CD8-positive, alpha-beta memory T cell (primary cell): ENCODE results near the gene LGR6. TPM values are rescaled to one million over a fixed set of nuclear protein-coding genes. Genes with fewer than 3 reads are reported as not detected.

Experiments
- CTCF ChIA-PET: fragments of 350-600 bp; sonication (Branson Sonifier 250); formaldehyde crosslinking; loops from one replicate; lab custom pipeline; 2021; ENCODE audit warnings: antibody characterized with exemption; lab: Charles Lee
- POLR2A ChIA-PET: fragments of 350-600 bp; sonication (Branson Sonifier 250); formaldehyde crosslinking; loops from one replicate; lab custom pipeline; 2021; ENCODE audit warnings: antibody characterized with exemption; lab: Charles Lee
- DNase-seq, 5 donors: peaks; one replicate each; pipeline versions ENCODE4 v3.0.0 to v3.0.0-alpha.2; 2020 to 2022; ENCODE audit warnings: mixed read lengths in 1 of 5
- H3K27ac ChIP-seq: one replicate; pipeline ENCODE4 v1.7.0; 2013; ENCODE audit warnings: low read depth, mild to moderate bottlenecking, low read length, moderate library complexity
- H3K27me3 ChIP-seq: 2 replicates; pipeline ENCODE4 v1.7.0; 2013; ENCODE audit warnings: low read length, mild to moderate bottlenecking; ENCODE audit not compliant: insufficient read depth, poor library complexity, severe bottlenecking
- H3K36me3 ChIP-seq: 2 replicates; pipeline ENCODE4 v1.7.0; 2013; ENCODE audit warnings: mild to moderate bottlenecking, low read length, moderate library complexity; ENCODE audit not compliant: insufficient read depth
- H3K4me1 ChIP-seq: 2 replicates; pipeline ENCODE4 v1.7.0; 2013; ENCODE audit warnings: mild to moderate bottlenecking, low read length, moderate library complexity; ENCODE audit not compliant: insufficient read depth
- H3K4me3 ChIP-seq: 2 replicates; pipeline ENCODE4 v1.7.0; 2013; ENCODE audit warnings: mild to moderate bottlenecking, low read length
- H3K9me3 ChIP-seq: 2 replicates; pipeline ENCODE4 v1.7.0; 2013; ENCODE audit warnings: mild to moderate bottlenecking, low read length
- H3K27ac Mint-ChIP-seq, 8 donors: one replicate each; pipeline ENCODE4 v1.8.0; 2020 to 2021; ENCODE audit warnings: mixed read lengths in 8 of 8, mild to moderate bottlenecking in 6 of 8, inconsistent platforms in 3 of 8, moderate library complexity in 3 of 8
- H3K27me3 Mint-ChIP-seq, 2 donors: one replicate each; pipeline ENCODE4 v1.8.0; 2020 to 2021; ENCODE audit warnings: mixed read lengths in 2 of 2, mild to moderate bottlenecking in 1 of 2, moderate library complexity in 1 of 2
- H3K36me3 Mint-ChIP-seq, 3 donors: one replicate each; pipeline ENCODE4 v1.8.0; 2020 to 2021; ENCODE audit warnings: mixed read lengths in 3 of 3, inconsistent platforms in 1 of 3, mild to moderate bottlenecking in 1 of 3
- H3K4me1 Mint-ChIP-seq, 3 donors: one replicate each; pipeline ENCODE4 v1.8.0; 2020 to 2021; ENCODE audit warnings: mixed read lengths in 3 of 3, inconsistent platforms in 1 of 3, mild to moderate bottlenecking in 1 of 3
- H3K4me3 Mint-ChIP-seq, 7 donors: one replicate each; pipeline ENCODE4 v1.8.0; 2020 to 2021; ENCODE audit warnings: mixed read lengths in 7 of 7, mild to moderate bottlenecking in 6 of 7, moderate library complexity in 4 of 7, inconsistent platforms in 2 of 7
- H3K9me3 Mint-ChIP-seq, 5 donors: one replicate each; pipeline ENCODE4 v1.8.0; 2020 to 2022; ENCODE audit warnings: mixed read lengths in 5 of 5, mild to moderate bottlenecking in 3 of 5, moderate library complexity in 2 of 5, inconsistent platforms in 1 of 5
- polyA plus RNA-seq: library from polyadenylated mRNA; unstranded; fragments of 300-500 nt; fragmentation: Illumina TruSeq; gene quantifications from one replicate; pipeline ENCODE4 v1.2.3, GENCODE V29; 2021
- total RNA-seq, 2 experiments: library from RNA; stranded (reverse); gene quantifications; one replicate each; pipeline ENCODE4 v1.2.3, GENCODE V29; 2021

The LGR6 gene
- total and polyA plus RNA-seq, 3 experiments from 2014 or later: 0.40 to 3.1 (median 0.53) TPM

- DNase-seq: no peak
- H3K27ac Mint-ChIP-seq: peak overlapping the region in 1 of 8 donors; percentile 34
- H3K27me3 ChIP-seq: no peaks in the 10 kb centered on the region
- ChIA-PET POLR2A (no interaction called here), CTCF (interaction anchor here (1.0 to 6.8 kb wide), 16 partner anchors 8 to 161 kb away, joined by 3 to 64 read pairs (median 6); partner anchors contain the start of gene LGR6)
- H3K27me3 Mint-ChIP-seq: peaks cover 3 to 4% of the 10 kb centered on the region in 2 donors
- no peaks in the 10 kb centered on the region for H3K9me3 Mint-ChIP-seq
- no peak overlapping the region for H3K4me3 ChIP-seq
- H3K36me3 Mint-ChIP-seq: peaks cover 0 to 11% (median 6%) of the 10 kb centered on the region in 3 donors
- no peaks in the 10 kb centered on the region for H3K36me3 ChIP-seq
- H3K4me3 Mint-ChIP-seq: no peak overlapping the region
- no peaks in the 10 kb centered on the region for H3K4me1 ChIP-seq
- no peaks in the 10 kb centered on the region for H3K9me3 ChIP-seq
- H3K4me1 Mint-ChIP-seq: peaks cover 0 to 7% (median 2%) of the 10 kb centered on the region in 3 donors
- H3K27ac ChIP-seq: no peak overlapping the region
These were observed 122.6 kb downstream of the LGR6 start for GRCh38 chr1:202316186-202316585.

- Histone ChIP-seq H3K4me1 (no peaks in the 10 kb centered on the region), H3K36me3 (no peaks in the 10 kb centered on the region), H3K4me3 (no peak overlapping the region), H3K27ac (no peak overlapping the region), H3K27me3 (no peaks in the 10 kb centered on the region), H3K9me3 (no peaks in the 10 kb centered on the region)
- H3K4me3 Mint-ChIP-seq: no peak overlapping the region
- H3K9me3 Mint-ChIP-seq: no peaks in the 10 kb centered on the region
- peak overlapping the region in 1 of 8 donors; percentile 38 for H3K27ac Mint-ChIP-seq
- peaks cover 3 to 5% of the 10 kb centered on the region in 2 donors for H3K27me3 Mint-ChIP-seq
- no peak for DNase-seq
- POLR2A ChIA-PET: no interaction called here
- H3K4me1 Mint-ChIP-seq: no peaks in the 10 kb centered on the region
- CTCF ChIA-PET: interaction anchor here (1.3 to 6.8 kb wide), 4 partner anchors 11 to 164 kb away, joined by 3 to 64 read pairs (median 10); partner anchors contain the start of gene LGR6
- peaks cover 0 to 11% (median 6%) of the 10 kb centered on the region in 3 donors for H3K36me3 Mint-ChIP-seq
These were observed 124.6 kb downstream of the LGR6 start for GRCh38 chr1:202317941-202318925.

- H3K27me3 Mint-ChIP-seq: peaks cover 3 to 4% of the 10 kb centered on the region in 2 donors
- ChIA-PET POLR2A (no interaction called here), CTCF (interaction anchor here (0.8 to 1.3 kb wide), 2 partner anchors 10 to 126 kb away, joined by 3 read pairs; partner anchors contain the start of gene LGR6)
- Histone ChIP-seq H3K4me1 (no peaks in the 10 kb centered on the region), H3K27ac (no peak overlapping the region), H3K27me3 (no peaks in the 10 kb centered on the region), H3K4me3 (no peak overlapping the region), H3K9me3 (no peaks in the 10 kb centered on the region), H3K36me3 (no peaks in the 10 kb centered on the region)
- no peak for DNase-seq
- no peak overlapping the region for H3K4me3 Mint-ChIP-seq
- H3K36me3 Mint-ChIP-seq: peaks cover 0 to 11% (median 2%) of the 10 kb centered on the region in 3 donors
- no peaks in the 10 kb centered on the region for H3K4me1 Mint-ChIP-seq
- no peaks in the 10 kb centered on the region for H3K9me3 Mint-ChIP-seq
- H3K27ac Mint-ChIP-seq: peak overlapping the region in 2 of 8 donors; percentile 19 to 57
These were observed 125.9 kb downstream of the LGR6 start for GRCh38 chr1:202319381-202320080.

- Histone ChIP-seq H3K36me3 (no peaks in the 10 kb centered on the region), H3K27me3 (no peaks in the 10 kb centered on the region), H3K4me1 (no peaks in the 10 kb centered on the region), H3K27ac (no peak overlapping the region), H3K4me3 (no peak overlapping the region), H3K9me3 (no peaks in the 10 kb centered on the region)
- Mint-ChIP-seq H3K27ac (peak overlapping the region in 1 of 8 donors; percentile 24), H3K4me3 (no peak overlapping the region), H3K9me3 (no peaks in the 10 kb centered on the region), H3K36me3 (peaks cover 0 to 11% (median 2%) of the 10 kb centered on the region in 3 donors), H3K27me3 (peaks cover 3 to 5% of the 10 kb centered on the region in 2 donors), H3K4me1 (no peaks in the 10 kb centered on the region)
- no peak for DNase-seq
- CTCF ChIA-PET: interaction anchor here (0.8 to 1.0 kb wide), 2 partner anchors 127 kb away, joined by 3 to 4 read pairs; partner anchors contain the start of gene LGR6
- POLR2A ChIA-PET: no interaction called here
These were observed 126.4 kb downstream of the LGR6 start for GRCh38 chr1:202320081-202320405.

GRCh38 chr1:202323731-202324130 is 130.1 kb downstream of the LGR6 start:
- Histone ChIP-seq H3K4me3 (no peak overlapping the region), H3K36me3 (no peaks in the 10 kb centered on the region), H3K4me1 (no peaks in the 10 kb centered on the region), H3K27ac (no peak overlapping the region), H3K27me3 (no peaks in the 10 kb centered on the region), H3K9me3 (no peaks in the 10 kb centered on the region)
- H3K36me3 Mint-ChIP-seq: peaks cover 0 to 5% (median 4%) of the 10 kb centered on the region in 3 donors
- no peak overlapping the region for H3K4me3 Mint-ChIP-seq
- ChIA-PET CTCF (interaction anchor here (1.7 kb wide), 1 partner anchor 8 kb away, joined by 6 read pairs; no protein-coding TSS in a partner anchor), POLR2A (no interaction called here)
- H3K27me3 Mint-ChIP-seq: peaks cover 0 to 5% of the 10 kb centered on the region in 2 donors
- no peak for DNase-seq
- H3K27ac Mint-ChIP-seq: peak overlapping the region in 2 of 8 donors; percentile 10 to 26
- H3K9me3 Mint-ChIP-seq: no peaks in the 10 kb centered on the region
- H3K4me1 Mint-ChIP-seq: no peaks in the 10 kb centered on the region

GRCh38 chr1:202324646-202325045 is 131.0 kb downstream of the LGR6 start:
- no peaks in the 10 kb centered on the region for H3K4me1 Mint-ChIP-seq
- no peaks in the 10 kb centered on the region for H3K9me3 Mint-ChIP-seq
- H3K27me3 Mint-ChIP-seq: peaks cover 0 to 5% of the 10 kb centered on the region in 2 donors
- H3K27ac ChIP-seq: no peak overlapping the region
- H3K36me3 Mint-ChIP-seq: peaks cover 0 to 3% (median 0%) of the 10 kb centered on the region in 3 donors
- H3K36me3 ChIP-seq: no peaks in the 10 kb centered on the region
- H3K27me3 ChIP-seq: no peaks in the 10 kb centered on the region
- no peaks in the 10 kb centered on the region for H3K9me3 ChIP-seq
- no peak overlapping the region for H3K4me3 Mint-ChIP-seq
- no peak for DNase-seq
- CTCF ChIA-PET: interaction anchor here (1.7 kb wide), 1 partner anchor 9 kb away, joined by 6 read pairs; no protein-coding TSS in a partner anchor
- H3K27ac Mint-ChIP-seq: no peak overlapping the region
- H3K4me1 ChIP-seq: no peaks in the 10 kb centered on the region
- no peak overlapping the region for H3K4me3 ChIP-seq
- POLR2A ChIA-PET: no interaction called here

- no peak for DNase-seq
- Mint-ChIP-seq H3K36me3 (peaks cover 0 to 40% (median 15%) of the 10 kb centered on the region in 3 donors), H3K9me3 (no peaks in the 10 kb centered on the region), H3K27me3 (no peaks in the 10 kb centered on the region), H3K4me3 (no peak overlapping the region), H3K27ac (peak overlapping the region in 1 of 8 donors; percentile 2), H3K4me1 (no peaks in the 10 kb centered on the region)
- Histone ChIP-seq H3K36me3 (no peaks in the 10 kb centered on the region), H3K4me3 (no peak overlapping the region), H3K9me3 (no peaks in the 10 kb centered on the region), H3K4me1 (no peaks in the 10 kb centered on the region), H3K27me3 (no peaks in the 10 kb centered on the region), H3K27ac (no peak overlapping the region)
- POLR2A ChIA-PET: no interaction called here
- CTCF ChIA-PET: interaction anchor here (1.0 kb wide), 1 partner anchor 11 kb away, joined by 3 read pairs; no protein-coding TSS in a partner anchor
These were observed 136.3 kb downstream of the LGR6 start for GRCh38 chr1:202329891-202330290.
